NOMO-1 treated with dmso at 0.1 percent for 144 hours (cell line): ENCODE measurements around the gene AMIGO3.
"Not testable (repeated sequence)": the region's sequence is repeated elsewhere in the genome, so short reads cannot be mapped to it uniquely, and the experiment has no call there.

Experiments
- DNase-seq: peaks from one replicate; lab custom pipeline; 2025; ENCODE audit not compliant: unreplicated experiment; lab: John Stamatoyannopoulos, UW

Gene AMIGO3

DNA sequence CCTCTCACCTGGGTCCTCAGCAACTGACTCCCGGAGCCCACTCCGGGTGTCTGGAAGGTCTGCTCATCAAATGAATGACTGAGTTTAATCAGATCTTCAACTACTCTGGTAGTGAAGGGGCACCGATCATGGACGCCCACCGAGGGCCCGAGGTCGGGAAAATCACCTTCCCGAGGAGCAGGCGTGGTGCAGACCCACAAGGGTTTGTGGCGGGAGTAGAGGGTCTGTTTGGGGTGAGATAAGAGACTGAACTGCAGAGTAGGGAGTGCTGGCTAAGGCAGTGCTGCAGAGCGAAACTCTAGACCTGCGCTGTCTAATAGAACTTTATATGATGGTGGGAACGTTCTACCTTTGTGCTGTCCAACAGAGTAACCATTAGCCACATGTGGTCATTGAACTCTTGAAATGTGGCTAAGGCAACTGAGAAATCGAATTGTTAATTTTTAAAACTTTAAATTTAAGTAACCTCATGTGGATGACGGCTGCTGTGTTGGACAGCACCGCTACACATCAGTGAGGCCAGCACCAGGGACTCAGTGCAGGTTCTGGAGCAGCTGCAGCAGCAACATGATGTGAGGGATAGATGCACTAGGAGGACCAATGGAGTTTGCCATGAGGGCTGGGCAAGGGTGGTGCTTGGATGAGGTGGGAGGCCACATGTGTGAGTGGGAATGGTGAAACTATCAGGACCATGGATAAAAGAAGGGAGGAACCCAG, 29.4 kb downstream of the AMIGO3 start:
- DNase-seq = not testable (repeated sequence)

DNA sequence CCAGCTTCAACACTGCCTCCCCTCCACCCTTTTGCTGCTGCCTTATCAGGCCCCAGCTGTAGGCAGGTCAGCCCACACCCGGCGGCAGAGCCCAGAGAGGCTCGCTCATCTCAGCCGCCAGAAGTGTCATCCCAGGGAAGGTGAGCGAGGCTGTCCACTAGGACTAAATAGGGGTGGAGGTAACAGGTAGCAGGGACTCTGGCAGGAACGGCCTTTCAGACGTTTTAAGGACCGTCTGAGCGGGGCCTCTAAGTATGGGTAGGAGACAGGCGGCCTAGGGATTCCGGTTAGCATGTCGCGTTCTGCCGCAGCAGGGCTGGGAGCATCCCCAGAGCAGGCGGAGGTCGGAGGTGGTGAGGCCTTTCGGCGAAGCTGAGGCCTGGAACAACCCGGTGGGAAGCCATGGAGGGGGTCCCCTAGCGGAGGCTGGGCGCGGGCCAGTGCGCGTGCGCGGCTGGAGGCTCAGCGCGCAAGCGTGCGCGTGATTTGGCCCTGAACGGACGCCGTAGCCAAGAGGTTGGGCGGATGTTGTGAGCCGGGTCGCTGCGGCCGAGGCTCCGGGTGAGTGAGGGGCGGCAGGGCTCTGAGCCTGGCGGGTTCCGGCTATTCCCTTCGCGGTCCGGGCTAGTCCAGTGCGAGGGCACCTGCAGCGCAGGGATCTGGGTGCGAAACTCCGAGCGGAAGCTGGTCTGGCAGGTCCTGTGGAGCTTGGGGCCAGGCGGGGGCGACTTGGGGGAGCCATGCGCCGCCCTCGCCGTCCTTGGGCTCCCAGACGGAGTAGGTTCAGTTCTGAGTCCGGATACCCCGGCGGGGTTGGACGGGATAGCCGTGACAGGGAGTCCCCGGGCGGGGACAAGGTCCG, 30.2 kb downstream of the AMIGO3 start, which contains the start of the genes MST1 and RNF123:
Gene MST1 (minus strand): TSS at position 429 of the 862 bp plus-strand sequence. CDS start 783 bp downstream, outside the sequence.
Gene RNF123 (plus strand): TSS at position 512 of the 862 bp plus-strand sequence. CDS start 1,609 bp downstream, outside the sequence.
- DNase-seq = no peak

DNA sequence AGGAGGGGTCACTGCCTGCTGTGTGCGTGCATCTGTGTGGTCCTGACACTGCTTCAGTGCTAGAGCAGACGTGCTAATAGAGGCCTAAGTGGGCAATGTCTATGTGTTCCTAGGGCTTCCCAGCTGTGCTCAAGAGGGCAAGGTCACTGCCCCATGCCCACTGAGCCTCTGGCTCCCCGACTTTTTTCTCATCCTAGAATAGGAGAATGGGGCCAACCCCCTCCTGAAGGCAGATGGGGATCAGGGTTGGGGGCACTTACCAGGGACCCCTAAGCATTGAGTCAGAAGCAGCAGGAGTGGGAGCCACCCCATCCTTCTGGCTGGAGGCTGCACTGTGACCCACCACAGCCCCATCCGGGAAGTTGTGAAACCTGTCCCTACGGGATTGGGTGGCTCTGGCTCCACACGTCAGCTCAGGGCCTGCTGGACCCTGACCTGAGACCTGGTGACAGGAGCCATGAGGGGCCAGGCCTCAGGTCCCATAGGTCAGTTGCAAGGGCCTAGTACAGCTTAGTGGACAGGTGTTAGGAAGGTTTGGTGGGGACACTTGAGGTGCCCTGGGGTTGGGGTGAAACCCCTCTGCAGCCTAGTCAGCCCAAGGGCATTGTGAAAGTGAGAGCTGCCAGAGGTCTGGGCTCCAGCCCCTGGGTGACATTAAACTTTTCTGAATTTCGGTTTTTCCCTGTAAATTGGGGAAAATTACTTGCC, 31.0 kb downstream of the AMIGO3 start:
- DNase-seq = not testable (repeated sequence)

DNA sequence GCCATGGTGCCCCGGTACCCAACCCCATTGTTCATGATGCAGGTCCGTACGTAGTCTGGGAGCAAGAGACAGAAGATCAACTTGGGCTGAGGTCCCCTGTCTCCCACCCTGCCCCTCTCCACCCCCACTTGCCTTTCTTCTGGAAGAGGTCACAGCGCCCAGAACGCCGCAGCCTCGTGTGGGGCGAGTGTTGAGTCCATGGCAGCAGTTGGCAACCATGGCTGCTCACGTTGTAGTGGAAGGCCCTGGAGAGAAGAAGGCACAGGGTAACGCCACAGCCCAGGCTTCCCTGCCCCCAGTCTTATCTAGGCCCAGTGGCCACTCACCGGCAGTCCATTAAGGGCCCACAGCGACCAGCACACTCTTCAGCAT, 32.1 kb downstream of the AMIGO3 start:
- DNase-seq = not testable (repeated sequence)

DNA sequence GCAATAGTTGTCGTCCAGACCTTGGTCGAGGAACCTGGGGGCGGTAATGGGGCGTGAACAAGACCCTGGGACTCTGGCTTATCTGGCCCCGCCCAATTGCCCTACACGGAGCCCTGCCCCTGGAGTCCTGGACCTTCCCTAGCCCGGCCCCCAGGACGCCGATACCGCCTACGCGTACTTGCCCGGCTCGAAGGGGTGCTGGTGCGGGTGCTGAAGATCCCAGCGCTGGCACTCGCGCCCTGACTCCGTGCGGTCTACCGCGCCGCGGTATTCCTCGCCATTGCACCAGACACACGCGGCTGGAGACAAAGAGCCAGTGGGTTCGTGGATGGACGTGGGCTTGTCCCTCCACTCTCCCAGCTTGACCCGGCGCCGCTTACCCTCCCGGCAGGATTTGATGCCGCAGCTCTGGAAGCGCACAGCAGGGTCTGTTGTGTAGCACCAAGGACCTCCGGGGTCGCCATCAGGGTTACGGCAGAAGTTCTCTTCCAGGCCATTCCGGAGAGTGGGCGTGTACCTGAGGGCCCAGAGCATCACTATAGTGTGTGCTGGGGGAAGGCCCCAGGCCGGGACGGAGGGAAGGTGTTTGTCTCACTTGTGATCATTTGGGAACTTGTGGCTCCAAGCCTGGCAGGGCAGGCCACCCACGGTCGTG, 32.6 kb downstream of the AMIGO3 start:
- DNase-seq = not testable (repeated sequence)

DNA sequence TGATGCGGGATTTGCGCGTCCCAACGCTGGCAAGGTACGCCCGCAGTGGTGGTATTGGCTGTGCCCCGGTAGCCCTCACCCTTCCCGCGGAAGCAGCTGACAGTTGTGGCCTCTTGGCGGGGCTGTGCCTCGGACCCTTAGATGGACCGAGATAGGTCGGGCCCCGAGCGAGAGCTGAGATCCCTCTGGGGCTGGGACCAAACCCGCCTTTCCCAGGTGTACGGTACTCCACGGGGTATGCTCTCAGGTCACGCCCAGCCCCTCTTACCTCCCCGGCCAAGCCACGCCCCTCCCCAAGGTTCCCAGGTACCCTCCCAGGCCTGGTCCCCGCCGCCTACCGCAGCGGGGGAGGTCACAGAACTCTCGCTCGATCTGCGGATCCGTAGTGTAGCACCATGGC, 33.1 kb downstream of the AMIGO3 start:
- DNase-seq = not testable (repeated sequence)

DNA sequence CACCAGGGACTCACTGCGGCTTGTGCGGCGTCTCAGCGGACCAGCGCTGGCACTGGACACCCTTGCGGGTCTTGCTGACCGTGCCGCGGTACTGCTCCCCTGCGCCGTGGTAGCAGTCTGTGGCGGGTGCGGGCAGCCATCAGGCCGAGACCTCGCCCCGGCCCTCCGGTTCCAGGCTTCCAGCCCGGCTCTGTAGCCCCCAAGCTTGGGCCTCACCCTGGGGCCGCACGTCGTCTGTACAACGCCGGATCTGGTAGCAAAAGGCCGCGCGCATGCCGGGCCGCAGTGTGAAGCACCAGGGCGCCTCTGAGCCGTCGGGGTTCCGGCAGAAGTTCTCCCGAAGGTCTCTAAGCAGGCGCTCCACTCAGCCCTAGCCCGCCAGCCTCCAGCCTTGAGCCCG, 33.6 kb downstream of the AMIGO3 start:
- DNase-seq = not testable (repeated sequence)

DNA sequence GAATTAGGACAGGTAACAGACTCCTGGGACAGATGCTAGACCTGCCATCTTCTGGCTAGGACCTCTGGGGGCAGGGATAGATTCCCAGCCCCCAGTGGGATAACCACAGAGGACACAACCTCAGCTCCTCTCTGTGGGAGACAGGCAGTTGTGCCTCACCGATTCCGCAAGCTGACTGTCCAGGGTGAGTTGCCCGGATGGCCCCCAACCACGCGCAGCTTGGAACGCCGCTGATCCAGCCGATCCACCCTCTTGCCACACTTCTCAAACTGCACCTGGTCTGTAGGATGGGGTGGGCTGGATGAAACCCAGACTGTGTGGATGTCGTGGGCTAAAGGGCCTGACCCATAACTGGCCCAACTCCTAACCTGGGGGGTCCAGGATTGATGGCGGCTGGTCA, 34.4 kb downstream of the AMIGO3 start:
- not testable (repeated sequence) for DNase-seq

DNA sequence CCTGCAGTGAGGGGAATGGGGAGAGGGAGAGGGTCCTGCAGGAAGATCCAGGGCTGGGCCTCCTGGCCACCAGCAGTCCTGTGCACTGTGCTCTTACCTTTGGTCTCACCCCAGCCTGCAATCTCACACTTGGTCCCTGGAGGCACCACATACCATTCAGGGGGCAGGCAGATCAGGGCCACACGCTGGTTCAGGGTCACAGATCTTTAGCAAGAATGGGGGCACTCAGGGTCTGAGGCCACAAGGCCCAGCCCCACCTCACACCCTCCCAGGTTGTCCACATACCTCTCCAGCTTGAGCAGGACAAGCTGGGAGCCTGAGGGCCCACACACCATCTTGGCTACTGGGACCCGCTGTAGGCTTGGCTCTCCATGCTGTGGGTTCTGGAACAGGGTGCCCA, 35.0 kb downstream of the AMIGO3 start:
- DNase-seq = not testable (repeated sequence)

DNA sequence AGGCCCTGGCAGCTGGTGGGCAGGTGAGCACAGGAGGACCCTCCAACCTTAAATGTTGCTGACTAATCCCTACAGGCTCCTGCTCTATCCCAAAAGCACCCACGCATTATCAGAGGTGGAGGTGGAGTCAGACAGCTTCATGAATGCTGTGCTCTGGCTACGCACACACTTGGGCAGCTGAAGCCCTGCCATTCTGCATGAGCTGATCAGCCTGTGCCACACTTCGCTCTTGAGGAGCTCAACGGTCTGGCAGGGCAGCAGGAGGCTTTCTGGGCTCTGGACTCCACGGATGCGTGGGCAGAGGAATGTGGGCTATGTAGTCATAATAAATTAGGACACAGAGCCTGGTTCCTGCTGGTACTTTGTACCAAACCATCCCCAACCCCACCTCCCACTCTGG, 36.3 kb downstream of the AMIGO3 start:
- DNase-seq = no peak

DNA sequence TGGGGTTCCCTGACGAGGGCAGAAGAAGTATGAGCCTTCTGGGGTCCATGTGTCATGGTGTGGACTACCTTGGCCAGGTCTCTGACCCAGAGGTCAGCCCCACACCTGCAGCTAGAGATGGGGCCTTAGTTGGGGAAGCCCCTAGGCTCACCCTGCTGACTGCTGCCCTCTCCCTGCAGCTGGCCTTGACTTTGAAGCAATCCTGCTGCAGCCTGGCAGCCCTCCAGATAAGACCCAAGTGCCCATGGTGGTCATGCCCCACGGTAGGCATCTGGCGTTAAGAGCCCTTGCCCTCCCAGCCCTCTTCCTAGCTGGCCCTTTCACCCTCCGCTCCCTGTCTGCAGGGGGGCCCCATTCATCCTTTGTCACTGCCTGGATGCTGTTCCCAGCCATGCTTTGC, 37.9 kb downstream of the AMIGO3 start:
- no peak for DNase-seq

DNA sequence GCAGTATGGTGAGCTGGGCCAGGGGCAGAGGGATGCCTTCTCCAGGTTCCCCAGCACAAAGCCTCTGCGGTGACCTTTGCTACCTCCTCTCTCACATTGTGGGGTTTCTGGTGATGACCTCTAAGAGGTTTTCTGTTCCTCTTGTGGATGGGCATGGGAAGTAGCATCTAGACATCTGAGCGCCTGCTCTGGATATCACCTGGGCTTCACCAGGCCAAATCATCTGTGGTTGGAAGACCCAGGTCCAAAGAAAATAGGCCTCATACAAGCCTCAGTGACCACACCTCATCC, 38.3 kb downstream of the AMIGO3 start:
- DNase-seq = no peak

DNA sequence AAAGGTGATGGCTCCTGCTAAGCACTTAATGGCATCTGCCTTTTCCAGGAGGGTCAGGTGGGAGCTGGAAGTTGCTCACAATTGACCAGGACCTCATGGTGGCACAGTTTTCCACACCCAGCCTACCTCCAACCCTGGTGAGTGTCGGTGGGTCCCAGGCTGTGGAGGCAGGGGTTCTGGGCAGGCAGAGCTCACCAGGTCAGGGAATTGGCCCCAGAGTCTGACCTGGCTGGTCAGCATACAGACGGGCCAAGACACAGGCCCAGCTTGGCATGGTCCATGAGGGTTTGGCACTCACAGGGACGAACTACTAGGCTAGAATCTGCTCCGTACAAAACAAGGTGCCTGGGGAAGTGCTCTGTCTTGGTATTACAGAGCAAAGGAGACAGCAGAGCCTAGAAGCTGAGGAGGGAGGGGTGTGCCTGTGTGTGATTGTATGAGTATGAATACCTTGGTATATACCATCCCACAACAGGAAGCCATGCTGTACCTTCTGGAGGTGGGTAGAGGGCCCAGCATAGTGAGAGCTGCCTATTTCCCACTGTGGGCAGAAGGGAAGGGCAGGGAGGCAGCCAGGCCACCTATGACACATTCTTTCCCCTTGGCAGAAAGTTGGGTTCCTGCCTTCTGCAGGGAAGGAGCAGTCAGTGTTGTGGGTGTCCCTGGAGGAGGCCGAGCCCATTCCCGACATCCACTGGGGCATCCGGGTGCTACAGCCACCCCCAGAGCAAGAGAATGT, 38.8 kb downstream of the AMIGO3 start:
- no peak for DNase-seq

DNA sequence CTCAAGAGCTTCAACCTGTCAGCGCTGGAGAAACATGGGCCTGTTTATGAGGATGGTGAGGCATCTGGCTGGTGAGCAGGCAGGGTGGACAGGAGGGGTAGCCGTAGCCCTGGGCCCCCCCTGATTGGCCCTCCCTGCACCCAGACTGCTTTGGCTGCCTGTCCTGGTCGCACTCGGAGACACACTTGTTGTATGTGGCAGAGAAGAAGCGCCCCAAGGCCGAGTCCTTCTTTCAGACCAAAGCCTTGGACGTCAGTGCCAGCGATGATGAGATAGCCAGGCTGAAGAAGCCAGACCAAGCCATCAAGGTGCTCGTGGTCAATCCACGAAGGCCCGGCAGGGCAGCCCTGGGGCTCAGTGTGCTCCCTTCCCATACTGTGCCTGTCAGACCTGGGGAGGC, 43.6 kb downstream of the AMIGO3 start:
- DNase-seq = no peak

DNA sequence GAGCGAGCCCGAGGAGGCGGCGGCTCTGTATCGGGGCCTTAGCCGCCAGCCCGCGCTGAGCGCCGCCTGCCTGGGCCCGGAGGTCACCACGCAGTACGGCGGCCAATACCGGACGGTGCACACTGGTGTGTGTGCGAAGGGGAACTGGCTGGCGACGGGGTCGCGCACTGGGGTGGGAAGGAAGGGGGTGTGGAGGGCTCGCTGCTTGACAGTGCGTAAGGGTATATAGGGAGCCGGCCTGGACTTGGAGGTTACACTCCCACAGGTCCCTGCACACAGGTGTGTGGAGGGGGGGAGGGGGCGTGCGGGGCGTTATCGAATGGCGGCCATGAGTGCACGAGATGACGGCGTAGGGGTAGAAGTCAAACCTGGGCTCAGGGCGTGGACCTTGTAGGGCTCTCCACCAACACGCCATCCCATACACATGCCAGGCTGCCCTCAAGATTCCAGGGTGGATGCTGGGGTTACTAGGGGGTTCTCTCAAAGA, 44.9 kb downstream of the AMIGO3 start:
- DNase-seq = no peak

DNA sequence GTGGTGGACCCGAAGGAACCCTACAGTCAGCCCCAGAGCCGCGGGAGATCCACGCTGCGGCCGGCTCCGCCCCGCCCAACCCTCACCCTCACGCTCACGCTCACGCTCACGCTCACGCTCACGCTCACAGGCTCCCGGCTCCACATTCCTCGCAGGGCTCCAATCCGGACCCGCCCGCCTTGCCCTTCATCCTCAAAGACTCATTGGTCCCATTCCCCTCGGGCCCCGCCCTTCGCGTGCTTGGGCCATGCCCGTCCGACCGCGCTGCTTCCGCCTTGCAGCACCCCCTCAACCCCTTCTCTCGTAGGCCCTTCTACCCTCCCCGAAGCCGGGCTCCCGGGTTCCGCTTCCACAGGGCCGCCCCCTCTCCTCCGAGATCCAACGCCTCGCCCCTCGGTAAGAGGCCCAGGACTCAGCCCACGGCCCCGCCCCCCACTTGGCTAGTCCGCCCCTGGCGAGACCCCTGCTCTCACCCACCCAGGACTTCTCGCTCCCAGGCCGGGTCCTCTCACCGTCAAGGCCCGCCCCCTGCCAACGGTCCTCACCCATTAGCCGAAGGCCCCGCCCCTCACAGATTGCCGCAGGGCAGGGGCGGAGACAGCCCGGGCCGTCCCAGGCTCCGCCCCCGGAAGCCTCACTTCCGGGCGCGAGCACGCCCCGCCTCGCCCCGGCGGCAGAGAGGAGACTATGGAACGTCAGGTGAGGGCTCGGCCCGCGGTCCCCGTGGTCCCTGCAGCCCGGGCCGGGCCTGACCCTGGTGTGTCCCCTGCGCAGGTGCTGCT, 45.6 kb downstream of the AMIGO3 start, which contains the start of gene APEH:
Gene APEH (plus strand): TSS at position 637 of the 782 bp plus-strand sequence. CDS start 51 bp downstream, at position 688.
- no peak for DNase-seq

DNA sequence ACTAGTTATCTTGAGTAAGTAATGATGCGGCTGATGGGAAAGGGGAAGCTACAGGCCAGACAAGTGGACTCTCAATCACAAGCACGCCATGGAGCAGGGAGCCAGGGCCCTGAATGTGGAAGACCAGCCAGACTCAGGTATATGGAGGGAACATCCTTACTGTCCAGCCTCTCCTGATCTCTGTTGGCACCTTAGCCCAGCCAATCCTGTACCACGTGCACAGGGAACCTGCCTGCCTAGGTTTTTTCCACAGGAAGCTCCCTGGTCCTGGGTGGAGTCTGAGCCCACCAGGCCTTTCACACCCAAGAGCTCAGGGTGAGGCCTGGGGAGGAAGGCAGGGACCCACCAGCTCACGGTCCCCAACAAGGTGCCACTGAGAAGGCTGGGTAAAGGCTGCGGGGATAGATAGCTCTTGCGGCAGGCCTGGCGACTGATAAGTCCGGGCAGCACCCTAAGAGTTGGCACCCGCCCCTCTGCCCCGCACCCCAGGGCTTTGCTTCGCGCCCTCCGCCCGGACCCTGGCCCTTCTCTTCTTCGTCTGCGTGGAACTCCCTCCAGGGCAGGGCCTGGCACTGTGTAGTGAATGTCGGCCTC, 46.3 kb downstream of the AMIGO3 start:
- no peak for DNase-seq

DNA sequence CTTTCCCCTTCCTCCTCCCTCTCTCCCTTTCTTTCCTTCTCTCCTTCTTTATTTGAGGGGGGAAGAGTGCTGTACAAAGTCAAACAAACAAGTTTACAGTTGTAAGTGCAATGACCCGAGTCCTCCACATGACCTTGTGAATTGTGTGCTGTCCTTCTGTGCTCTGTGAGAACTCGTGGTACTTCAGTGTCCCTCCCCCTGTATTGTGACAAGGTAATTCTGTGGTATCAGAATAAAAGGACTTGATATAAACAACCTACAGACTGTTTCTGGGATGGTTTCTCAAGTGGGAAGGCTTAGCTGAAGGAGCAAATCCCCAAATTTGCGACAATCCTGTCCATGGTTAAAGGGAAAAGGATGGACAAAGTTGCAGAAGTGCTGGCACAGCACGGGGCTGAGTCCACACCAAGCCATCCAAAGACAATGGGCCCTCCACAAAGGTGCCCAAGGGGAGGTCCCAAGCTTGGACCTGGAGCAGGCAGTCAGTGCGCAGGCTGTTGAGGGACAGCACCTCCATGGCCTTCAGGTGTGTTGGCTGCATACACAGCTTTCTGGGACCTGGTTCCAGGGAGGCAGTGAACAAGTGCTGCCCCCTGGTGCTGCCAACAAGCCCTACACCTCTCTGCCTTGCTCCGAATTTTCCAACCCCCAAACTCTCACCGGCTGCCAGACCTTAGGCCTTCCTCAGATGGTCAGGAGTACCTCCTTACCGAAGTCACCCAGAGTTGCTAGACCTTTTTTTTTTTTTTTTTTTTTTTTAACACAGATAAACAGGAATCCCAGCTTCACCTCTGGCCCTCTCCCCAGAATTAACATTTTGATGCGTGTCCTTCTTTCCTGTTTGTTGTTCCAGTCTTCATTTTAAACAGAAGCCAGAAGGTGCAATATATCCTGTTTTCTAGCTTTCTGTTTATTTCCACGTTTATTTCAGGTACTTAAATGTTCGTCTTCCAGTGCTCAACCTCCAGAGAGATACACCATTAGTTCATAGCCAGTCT, 47.9 kb downstream of the AMIGO3 start:
- DNase-seq = no peak
